GM21390 (cell line): ENCODE data around the gene PTPRM.

Experiments used
- ATAC-seq: cut with Tn5 transposase; IDR thresholded peaks from one replicate; pipeline ENCODE4 v1.9.1; 2021; ENCODE audit not compliant: unreplicated experiment

Gene PTPRM

DNA sequence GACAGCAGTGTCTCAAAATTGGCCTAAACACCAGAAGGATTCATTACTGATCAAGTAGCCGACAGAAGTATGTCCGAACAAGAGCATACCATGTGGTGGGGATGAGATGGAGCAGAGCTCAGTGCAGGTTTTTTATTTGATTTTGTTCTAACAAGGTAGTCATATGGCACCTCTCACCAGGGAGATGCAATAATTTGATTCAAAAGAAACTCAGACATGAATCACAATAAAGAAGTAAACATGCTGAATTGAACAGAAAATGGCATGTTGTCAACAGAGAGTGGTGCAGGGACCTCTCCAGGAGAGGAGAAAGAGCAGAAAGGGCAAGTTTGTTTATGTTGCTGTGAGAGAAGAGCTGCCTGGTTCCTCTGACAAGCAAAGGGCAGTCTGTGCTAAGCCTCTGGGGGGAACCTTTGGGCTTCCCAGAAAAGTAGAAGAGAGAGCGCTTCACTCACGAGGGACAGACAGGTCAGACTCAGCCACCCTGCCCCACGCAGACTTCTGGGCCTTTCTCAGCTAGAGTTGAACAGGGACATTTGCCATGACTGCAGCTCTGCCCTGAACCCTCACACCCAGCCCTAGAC is 690.8 kb downstream of the PTPRM start:
- no peak for ATAC-seq

DNA sequence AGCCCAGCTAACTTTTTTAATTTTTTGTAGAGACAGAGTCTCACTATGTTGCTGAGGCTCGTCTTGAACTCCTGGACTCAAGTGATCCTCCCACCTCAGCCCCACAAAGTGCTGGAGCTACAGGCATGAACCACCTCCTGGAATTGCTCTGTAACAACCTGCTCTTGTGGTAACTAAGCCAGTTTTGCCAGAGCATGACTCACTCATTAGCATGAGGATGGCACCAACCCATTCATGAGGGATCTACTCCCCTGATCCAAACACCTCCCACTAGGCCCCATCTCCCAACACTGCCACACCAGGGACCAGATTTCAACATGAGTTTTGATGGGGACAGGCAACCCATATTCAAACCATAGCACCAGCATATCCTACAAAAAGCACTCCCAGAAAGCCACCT is 693.2 kb downstream of the PTPRM start:
- no peak for ATAC-seq

DNA sequence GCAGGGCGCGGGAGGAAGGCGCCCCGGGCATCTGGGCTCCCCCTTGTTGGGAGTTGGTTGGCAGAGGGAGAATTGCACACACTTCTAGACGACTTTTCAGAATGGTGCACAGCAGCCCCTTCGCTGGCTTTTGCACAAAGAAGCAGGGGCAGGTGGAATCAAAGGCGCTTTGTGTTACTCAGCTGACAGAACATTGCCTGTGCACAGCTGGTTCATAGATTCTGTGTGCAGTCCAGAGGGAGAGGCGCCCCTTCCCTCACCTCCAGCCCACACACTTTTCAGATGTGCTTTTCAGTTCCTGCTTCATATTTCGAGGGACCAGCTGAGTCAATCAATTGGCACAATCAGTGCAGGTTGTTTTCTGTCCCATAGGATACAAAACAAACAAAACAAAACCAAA is 693.7 kb downstream of the PTPRM start:
- ATAC-seq = no peak

DNA sequence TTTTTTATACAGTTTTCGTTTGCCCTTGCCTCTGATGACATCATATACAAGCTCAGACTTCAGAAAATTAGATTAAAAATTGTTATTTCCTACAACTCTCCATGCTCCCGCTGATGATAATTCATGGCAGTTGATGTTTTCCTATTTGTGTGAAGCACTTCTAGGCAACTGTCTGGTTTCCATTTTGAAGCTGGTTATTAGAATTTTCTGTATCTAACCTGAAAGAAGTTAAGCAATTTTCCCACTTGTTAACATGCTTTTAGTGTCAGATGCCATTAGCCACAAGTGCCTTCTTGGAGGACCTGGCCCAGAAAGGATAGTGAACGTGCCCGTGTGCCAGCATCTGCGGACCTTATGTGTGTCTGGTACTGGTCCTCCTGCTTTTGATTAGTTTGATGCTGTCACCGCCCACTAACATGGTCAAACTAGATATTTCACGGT is 694.6 kb downstream of the PTPRM start:
- no peak for ATAC-seq

DNA sequence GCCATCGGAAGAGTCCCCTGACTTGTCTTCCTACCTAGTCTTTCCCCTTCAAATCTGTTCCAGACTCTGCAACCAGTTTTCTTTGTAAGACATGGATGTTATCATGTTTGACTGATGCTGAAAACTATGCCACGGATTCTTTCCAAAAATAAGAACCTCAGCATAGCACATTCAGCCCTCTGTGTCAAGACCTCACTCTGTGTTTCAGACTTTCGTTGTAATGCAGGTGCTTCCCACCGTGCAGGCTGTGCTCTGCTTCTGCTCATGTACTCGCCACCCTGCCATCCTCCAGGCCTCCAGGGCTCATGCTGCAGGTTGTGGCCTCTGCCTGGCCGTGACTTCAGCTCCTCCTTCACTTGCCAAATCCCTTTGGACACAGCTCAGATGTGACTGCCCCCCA is 695.1 kb downstream of the PTPRM start:
- ATAC-seq = no peak

DNA sequence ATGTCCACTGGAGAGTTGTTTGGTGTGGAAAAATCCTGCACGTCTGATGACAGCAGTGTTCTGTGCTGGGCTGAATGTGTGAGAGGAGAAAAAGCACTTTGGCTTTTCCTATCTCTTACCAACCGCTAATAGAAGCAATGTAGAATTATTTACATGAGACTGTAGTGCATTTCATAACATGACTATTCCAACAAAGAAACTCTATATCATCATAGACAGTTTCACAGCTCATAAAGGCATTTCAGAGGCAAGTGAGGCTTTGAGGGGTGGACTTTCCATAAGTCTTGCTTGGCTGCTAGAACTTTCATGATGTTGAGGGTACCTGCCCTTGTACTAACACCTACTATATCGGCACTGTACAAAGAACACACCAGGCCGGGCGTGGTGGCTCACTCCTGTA is 697.0 kb downstream of the PTPRM start:
- ATAC-seq = no peak

- ATAC-seq = no peak
Measured at GRCh38 chr18:8264861-8265411, 697.8 kb downstream of the PTPRM start.

- no peak for ATAC-seq
Measured at GRCh38 chr18:8272254-8272653, 705.1 kb downstream of the PTPRM start.

- no peak for ATAC-seq
Measured at GRCh38 chr18:8274370-8274769, 707.3 kb downstream of the PTPRM start.

DNA sequence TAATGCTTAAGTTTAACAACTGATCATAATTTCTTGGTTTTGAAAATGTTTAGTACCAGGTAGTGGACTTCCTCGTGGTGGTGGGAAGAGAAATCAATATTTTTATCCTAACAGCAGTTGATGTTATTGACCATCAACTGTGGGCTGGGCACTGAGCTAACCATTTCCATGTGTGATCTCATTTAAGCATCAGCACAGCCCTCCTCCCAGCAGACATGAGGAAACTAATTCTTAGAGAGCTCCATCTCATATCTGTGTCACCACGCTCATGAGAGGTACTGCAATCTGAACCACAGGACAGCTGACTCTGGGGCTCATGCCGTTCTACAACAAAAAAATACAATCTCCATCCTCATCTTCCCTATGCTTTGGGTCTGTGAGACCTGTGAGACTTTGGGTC is 709.3 kb downstream of the PTPRM start:
- no peak for ATAC-seq

DNA sequence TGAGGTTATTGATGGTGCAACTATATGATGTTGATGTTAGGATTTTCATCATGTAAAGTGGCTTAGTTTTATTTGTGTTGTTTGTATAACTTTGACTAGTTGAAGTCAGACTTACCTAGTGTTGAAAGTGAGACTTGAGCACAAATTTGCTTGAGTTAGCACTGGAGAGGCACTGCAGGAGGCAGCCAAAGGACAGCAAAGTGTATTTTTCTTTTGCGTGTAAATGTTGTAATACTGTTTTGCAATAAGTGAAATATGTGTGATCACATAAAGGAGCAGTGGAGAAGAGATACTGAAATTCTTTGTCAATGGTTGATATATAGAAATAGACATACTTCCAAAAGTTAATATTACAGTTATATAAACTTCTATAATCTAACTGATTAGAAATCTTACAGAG is 710.2 kb downstream of the PTPRM start:
- ATAC-seq = no peak

DNA sequence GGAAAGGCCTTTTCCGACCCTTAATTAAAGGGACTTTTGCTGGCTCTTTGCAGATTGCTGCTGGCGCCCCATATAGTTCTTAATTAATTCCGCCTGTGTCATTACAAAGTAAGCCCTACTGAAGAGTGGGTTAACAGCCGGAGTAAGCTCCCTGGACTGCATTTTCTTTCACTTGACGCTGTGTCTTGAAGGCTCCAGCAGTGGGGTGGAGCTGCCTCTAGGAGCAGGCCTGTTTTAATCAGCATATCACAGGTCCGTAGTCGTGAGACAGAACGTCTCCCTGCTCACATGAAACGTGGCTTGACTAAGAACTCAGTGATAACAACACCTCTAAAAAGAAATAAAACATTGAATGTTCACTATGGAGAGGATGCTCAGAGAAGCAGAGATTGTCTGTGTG is 712.2 kb downstream of the PTPRM start:
- no peak for ATAC-seq

GRCh38 chr18:8279781-8280330 is 712.7 kb downstream of the PTPRM start:
- ATAC-seq = no peak

- no peak for ATAC-seq
Measured at GRCh38 chr18:8283891-8284585, 716.9 kb downstream of the PTPRM start.

DNA sequence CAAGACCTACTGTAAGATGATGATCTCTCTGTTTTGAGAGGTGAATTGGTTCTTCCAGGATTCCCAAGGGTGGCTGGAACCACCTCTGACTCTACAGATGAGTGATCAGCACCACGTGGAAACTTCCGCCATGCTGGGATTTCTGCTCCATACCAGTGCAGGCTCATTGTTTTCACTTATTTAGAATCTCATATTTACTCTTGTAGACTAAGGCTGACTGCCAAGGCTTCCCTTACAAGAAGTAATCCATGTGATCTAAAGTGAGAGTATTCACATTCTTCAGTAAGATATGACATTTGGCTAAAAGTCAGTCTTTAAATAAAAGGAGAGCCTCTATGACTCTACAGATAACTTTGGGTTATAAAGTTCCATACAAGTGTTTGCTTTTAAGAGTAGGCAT is 719.2 kb downstream of the PTPRM start:
- no peak for ATAC-seq

GRCh38 chr18:8287196-8287885 is 720.2 kb downstream of the PTPRM start:
- no peak for ATAC-seq

- ATAC-seq = no peak
Measured at GRCh38 chr18:8288472-8289195, 721.5 kb downstream of the PTPRM start.

DNA sequence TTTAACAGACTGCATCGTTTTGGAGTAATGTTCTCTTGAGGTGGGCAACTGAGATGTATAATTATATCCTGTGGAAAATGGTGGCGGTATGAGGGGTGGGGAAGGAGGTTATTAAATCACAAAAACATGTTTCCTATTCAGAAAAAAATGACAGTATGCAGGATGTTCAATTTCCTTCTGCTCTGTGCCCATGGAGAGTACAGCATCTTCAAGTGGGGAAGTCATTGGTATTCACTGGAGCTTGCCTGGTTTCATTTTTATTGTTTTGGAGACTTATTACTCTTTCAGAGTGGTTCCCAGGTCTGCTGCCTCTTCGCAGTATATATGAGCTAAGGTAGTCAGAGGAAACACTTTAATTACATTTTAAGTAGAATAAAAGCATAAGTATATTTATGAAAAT is 723.3 kb downstream of the PTPRM start:
- no peak for ATAC-seq

- ATAC-seq = no peak
Measured at GRCh38 chr18:8290913-8291312, 723.8 kb downstream of the PTPRM start.

DNA sequence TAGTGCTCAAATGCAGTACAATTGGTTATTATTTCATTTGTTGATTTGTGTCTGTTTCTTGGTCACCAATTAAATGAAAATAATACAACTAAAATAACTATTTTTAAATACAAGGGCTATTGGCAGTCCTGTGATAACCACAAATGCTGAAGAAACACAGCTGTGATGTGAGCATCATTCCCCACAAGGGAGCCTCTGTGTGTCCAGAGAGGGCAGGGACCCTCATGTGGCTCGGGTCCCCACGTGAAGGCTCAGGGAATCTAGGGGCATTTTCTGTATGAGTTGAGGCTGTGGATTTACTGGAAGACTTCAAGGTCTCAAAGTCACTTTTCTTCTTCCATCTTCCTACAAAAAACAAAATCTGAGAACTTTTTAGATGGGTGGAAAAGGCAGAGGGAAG is 726.1 kb downstream of the PTPRM start:
- no peak for ATAC-seq
